Prostate gland (tissue), 2 donors: Measurements from ENCODE around the gene ATF1. TPM values are rescaled to one million over a fixed set of nuclear protein-coding genes. Genes with fewer than 3 reads are reported as not detected.
"Not testable (repeated sequence)": the region's sequence is repeated elsewhere in the genome, so short reads cannot be mapped to it uniquely, and the experiment has no call there.

Source experiments
- DNase-seq: peaks from one replicate; pipeline ENCODE4 v3.0.0-alpha.2; 2019; ENCODE audit warnings: low spot score
- H3K27ac ChIP-seq, 2 donors: fragments of 200-600 bp; sonication (generic); 2 replicates each; pipeline ENCODE4 v1.5.1; 2017 to 2019
- H3K27me3 ChIP-seq: fragments of 200-600 bp; sonication (generic); replicated peaks from 2 replicates; pipeline ENCODE4 v1.5.1; 2019; ENCODE audit not compliant: insufficient read depth
- H3K36me3 ChIP-seq, 2 donors: fragments of 200-600 bp; sonication (generic); 1 replicate in 1 of 2; 2 replicates in 1 of 2; pipeline versions ENCODE4 v1.5.1 to v1.8.1; 2017 to 2019
- H3K4me1 ChIP-seq: fragments of 200-600 bp; sonication (generic); replicated peaks from 2 replicates; pipeline ENCODE4 v1.5.1; 2019
- H3K4me3 ChIP-seq, 2 donors: fragments of 200-600 bp; sonication (generic); 2 replicates each; pipeline ENCODE4 v1.5.1; 2017 to 2019
- H3K9me3 ChIP-seq: fragments of 200-600 bp; sonication (generic); 2 replicates; pipeline ENCODE4 v1.5.1; 2017
- POLR2A ChIP-seq: fragments of 450-650 bp; IDR thresholded peaks from one replicate; pipeline ENCODE4 v1.6.1; 2016; ENCODE audit warnings: antibody characterized with exemption, mild to moderate bottlenecking
- POLR2AphosphoS5 ChIP-seq: sonication (generic); formaldehyde crosslinking; IDR thresholded peaks from one replicate; pipeline ENCODE4 v1.6.1; 2017; ENCODE audit warnings: antibody characterized with exemption
- WGBS: methylation state at CpG from one replicate; pipeline ENCODE4 v1.1.5; 2018; 5-methylcytosine and 5-hydroxymethylcytosine counted together
- intact Hi-C: fragments of 100-400 bp; cut with DNase I; formaldehyde crosslinking; loops from one replicate; pipeline ENCODE4 v1.14.2; 2022
- total RNA-seq, 2 donors: library from RNA; depleted of rRNA; stranded (reverse); fragments of >200 nt; gene quantifications; one replicate each; pipeline ENCODE4 v1.1.0, GENCODE V29; 2016
- TF ChIP-seq, protein P1 (sequence below), 4 experiments: fragments of 200-600 bp in 2 of 4; fragments of 450-650 bp in 2 of 4; sonication (generic) in 2 of 4; IDR thresholded peaks; 1 replicate in 3 of 4; 2 replicates in 1 of 4; pipeline ENCODE4 v1.5.1; 2016 to 2019; ENCODE audit warnings: antibody characterized with exemption in 4 of 4, mild to moderate bottlenecking in 2 of 4, moderate library complexity in 2 of 4

The ATF1 gene
- total RNA-seq, 2 donors from 2014 or later = 20.2 to 27.4 TPM

DNA sequence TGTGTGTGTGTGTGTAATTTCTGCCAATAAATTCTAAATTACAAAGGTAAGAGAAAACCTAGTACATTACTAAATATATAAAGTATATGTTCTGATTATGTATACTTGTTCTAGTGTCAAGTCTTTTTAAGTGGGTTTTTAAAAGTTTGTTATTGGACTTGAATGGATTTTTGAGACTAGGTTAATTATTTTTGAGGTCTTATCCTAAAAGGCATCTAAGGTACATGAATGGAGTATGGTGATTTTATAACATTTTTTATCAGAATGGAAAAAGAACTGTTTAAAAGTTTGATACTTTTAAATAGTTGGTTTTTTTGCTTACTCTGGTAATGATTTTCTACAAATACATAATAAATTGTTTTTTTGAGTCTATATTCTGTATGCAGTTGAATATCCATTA, 56.3 kb downstream of the ATF1 start:
- intact Hi-C loops = loop anchor here (10.0 kb wide), 3 partner anchors 105 to 525 kb away; partner anchors contain the start of genes CELA1 and DAZAP2

DNA sequence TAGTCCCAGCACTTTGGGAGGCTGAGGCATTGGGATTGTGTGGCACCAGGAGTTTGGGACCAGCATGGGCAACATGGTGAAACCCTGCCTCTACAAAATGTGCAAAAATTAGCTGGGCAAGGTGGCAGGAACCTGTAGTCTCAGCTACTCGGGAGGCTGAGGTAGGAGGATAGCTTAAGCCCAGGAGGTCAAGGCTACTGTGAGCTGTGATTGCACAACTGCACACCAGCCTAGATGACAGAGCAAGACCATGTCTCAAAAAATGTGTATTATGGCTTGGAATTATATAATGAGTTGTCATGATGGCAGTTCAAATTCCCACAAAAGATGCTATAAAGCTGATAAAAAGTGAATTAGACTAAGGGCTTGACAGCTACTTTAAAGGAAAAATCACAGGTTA, 58.2 kb downstream of the ATF1 start:
- Histone ChIP-seq H3K9me3 (no peaks in the 10 kb centered on the region), H3K27me3 (no peaks in the 10 kb centered on the region), H3K36me3 (no peaks in the 10 kb centered on the region), H3K4me1 (no peaks in the 10 kb centered on the region), H3K4me3 (no peak overlapping the region), H3K27ac (no peak overlapping the region)
- 96% methylated on average over 1 of the region's 1 CpG for WGBS
- TF ChIP-seq, protein P1, sequence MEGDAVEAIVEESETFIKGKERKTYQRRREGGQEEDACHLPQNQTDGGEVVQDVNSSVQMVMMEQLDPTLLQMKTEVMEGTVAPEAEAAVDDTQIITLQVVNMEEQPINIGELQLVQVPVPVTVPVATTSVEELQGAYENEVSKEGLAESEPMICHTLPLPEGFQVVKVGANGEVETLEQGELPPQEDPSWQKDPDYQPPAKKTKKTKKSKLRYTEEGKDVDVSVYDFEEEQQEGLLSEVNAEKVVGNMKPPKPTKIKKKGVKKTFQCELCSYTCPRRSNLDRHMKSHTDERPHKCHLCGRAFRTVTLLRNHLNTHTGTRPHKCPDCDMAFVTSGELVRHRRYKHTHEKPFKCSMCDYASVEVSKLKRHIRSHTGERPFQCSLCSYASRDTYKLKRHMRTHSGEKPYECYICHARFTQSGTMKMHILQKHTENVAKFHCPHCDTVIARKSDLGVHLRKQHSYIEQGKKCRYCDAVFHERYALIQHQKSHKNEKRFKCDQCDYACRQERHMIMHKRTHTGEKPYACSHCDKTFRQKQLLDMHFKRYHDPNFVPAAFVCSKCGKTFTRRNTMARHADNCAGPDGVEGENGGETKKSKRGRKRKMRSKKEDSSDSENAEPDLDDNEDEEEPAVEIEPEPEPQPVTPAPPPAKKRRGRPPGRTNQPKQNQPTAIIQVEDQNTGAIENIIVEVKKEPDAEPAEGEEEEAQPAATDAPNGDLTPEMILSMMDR (IDR thresholded peaks at IDR 0.05) = no peak
- TF ChIP-seq POLR2A (no peak), POLR2AphosphoS5 (no peak)
- intact Hi-C loops = loop anchor here (10.0 kb wide), 3 partner anchors 103 to 523 kb away; partner anchors contain the start of genes CELA1 and DAZAP2
- no peak for DNase-seq

More for the DNA sequence above, 56.3 kb downstream of the ATF1 start:
- TF ChIP-seq POLR2A (no peak), POLR2AphosphoS5 (no peak)
- TF ChIP-seq, protein P1 (IDR thresholded peaks at IDR 0.05) = no peak
- H3K27me3 ChIP-seq = no peaks in the 10 kb centered on the region
- H3K36me3 ChIP-seq = peaks cover 0 to 9% of the 10 kb centered on the region in 2 donors
- no peaks in the 10 kb centered on the region for H3K9me3 ChIP-seq
- no peak overlapping the region for H3K27ac ChIP-seq
- no peaks in the 10 kb centered on the region for H3K4me1 ChIP-seq
- DNase-seq = no peak
- H3K4me3 ChIP-seq = no peak overlapping the region

DNA sequence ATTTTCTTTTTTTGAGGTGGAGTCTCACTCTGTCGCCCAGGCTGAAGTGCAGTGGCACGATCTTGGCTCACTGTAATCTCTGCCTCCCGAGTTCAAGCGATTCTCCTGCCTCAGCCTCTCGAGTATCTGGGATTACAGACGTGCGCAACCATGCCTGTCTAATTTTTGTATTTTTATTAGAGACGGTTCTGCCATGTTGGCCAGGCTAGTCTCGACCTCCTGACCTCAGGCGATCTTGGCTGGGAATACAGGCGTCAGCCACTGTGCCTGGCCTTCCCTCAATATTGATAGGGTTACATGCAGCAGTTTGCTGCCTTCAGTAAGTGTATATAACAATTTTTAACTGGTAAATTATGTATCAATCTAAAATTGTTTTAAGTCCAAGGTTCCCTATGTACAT, 59.8 kb downstream of the ATF1 start:
- WGBS = 85% methylated on average over 11 of the region's 11 CpGs
- not testable (repeated sequence) for H3K9me3 ChIP-seq, H3K36me3 ChIP-seq, H3K4me3 ChIP-seq, H3K4me1 ChIP-seq, DNase-seq, H3K27ac ChIP-seq, H3K27me3 ChIP-seq
- intact Hi-C loops = loop anchor here (2.0 to 10.0 kb wide), 4 partner anchors 101 to 521 kb away; partner anchors contain the start of genes CELA1, CSRNP2 and DAZAP2

DNA sequence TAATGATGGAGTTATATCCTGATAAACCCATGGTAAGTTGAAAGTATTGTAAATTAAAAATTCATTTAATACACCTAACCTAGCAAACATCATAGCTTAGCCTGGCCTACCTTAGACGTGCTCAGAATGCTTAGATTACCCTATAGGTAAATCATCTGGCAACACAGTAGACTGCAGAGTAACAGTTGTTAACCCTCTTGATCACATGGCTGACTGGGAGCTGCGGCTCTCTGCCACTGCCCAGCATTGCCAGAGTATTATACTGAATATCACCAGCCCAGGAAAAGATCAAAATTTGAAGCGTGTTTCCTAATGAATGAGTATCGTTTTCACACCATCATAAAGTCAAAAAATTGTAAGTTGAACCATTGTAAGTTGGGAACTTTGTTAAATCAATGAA, 61.0 kb downstream of the ATF1 start:
- TF ChIP-seq, protein P1 (IDR thresholded peaks at IDR 0.05) = no peak
- TF ChIP-seq POLR2A = no peak
- TF ChIP-seq POLR2AphosphoS5 = no peak
- H3K4me3 ChIP-seq = no peak overlapping the region
- no peak for DNase-seq
- H3K36me3 ChIP-seq = no peaks in the 10 kb centered on the region
- H3K27ac ChIP-seq = no peak overlapping the region
- intact Hi-C loops = loop anchor here (2.0 to 10.0 kb wide), 4 partner anchors 100 to 520 kb away; partner anchors contain the start of genes CELA1, CSRNP2 and DAZAP2
- WGBS = 43% methylated on average over 4 of the region's 4 CpGs
- H3K4me1 ChIP-seq = no peaks in the 10 kb centered on the region
- no peaks in the 10 kb centered on the region for H3K27me3 ChIP-seq
- H3K9me3 ChIP-seq = no peaks in the 10 kb centered on the region

DNA sequence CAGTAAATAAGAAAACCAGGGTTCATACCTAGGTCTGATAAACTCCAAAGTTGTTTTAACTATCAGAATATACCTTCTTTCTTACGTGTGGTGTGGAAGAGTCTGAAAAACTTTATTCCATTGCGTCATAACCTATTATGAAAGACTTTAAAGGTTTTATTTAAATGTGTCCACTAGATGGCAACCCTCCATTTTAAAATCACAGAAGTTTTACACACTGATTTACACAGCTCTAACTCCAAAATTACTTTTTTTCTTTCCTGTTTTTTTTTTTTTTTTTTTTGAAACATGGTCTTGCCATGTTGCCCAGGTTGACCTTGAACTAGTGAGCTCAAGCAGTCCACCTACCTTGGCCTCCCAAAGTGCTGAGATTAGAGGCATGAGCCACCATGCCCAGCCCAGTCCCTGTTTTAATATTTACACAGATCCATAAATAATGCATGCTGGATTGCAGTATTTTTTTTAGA, 61.5 kb downstream of the ATF1 start:
- TF ChIP-seq POLR2AphosphoS5 (peak; percentile 19), POLR2A (no peak)
- TF ChIP-seq, protein P1 (IDR thresholded peaks at IDR 0.05) = peak in 3 of 4 experiments; percentile 56 to 80 (median 72)
- no peaks in the 10 kb centered on the region for H3K36me3 ChIP-seq
- no peaks in the 10 kb centered on the region for H3K9me3 ChIP-seq
- H3K27ac ChIP-seq = no peak overlapping the region
- WGBS = 5% methylated on average over 2 of the region's 2 CpGs
- DNase-seq = peak; percentile 4
- H3K4me3 ChIP-seq = no peak overlapping the region
- intact Hi-C loops = loop anchor here (2.0 to 10.0 kb wide), 4 partner anchors 99 to 519 kb away; partner anchors contain the start of genes CELA1, CSRNP2 and DAZAP2
- no peaks in the 10 kb centered on the region for H3K4me1 ChIP-seq
- H3K27me3 ChIP-seq = no peaks in the 10 kb centered on the region
